K562 (cell line): Measurements from ENCODE around the gene UBXN2A. TPM values are rescaled to one million over a fixed set of nuclear protein-coding genes. Genes with fewer than 3 reads are reported as not detected.

Experiments used
- ARID1B ChIP-seq: fragments of 450-650 bp; IDR thresholded peaks from 2 replicates; pipeline ENCODE4 v1.6.1; 2016; ENCODE audit warnings: antibody characterized with exemption, mild to moderate bottlenecking, inconsistent platforms
- ATF1 ChIP-seq, 2 experiments: fragments of 450-650 bp in 1 of 2; IDR thresholded peaks; 2 replicates each; pipeline ENCODE4 v1.6.1; 2016; ENCODE audit warnings: missing compliant biosample characterization in 1 of 2, missing genetic modification characterization in 1 of 2
- BMI1 ChIP-seq: fragments of 150-350 bp; IDR thresholded peaks from 2 replicates; pipeline ENCODE4 v1.6.1; 2014; ENCODE audit warnings: low read length
- ETS1 ChIP-seq: conservative IDR thresholded peaks from 2 replicates; pipeline ENCODE4 v1.6.1; 2011; ENCODE audit warnings: low read depth, mild to moderate bottlenecking, low read length; ENCODE audit not compliant: control insufficient read depth
- HDGF ChIP-seq: fragments of 450-650 bp; IDR thresholded peaks from 2 replicates; pipeline ENCODE4 v1.6.1; 2016
- NBN ChIP-seq: fragments of 450-650 bp; IDR thresholded peaks from 2 replicates; pipeline ENCODE4 v1.6.1; 2016; ENCODE audit warnings: low read depth, mild to moderate bottlenecking
- NONO ChIP-seq, 2 experiments: fragments of 200-400 bp in 1 of 2; fragments of 450-650 bp in 1 of 2; formaldehyde crosslinking in 1 of 2; IDR thresholded peaks; 2 replicates each; pipeline ENCODE4 v1.6.1; 2017; ENCODE audit warnings: low read depth in 2 of 2, mild to moderate bottlenecking in 2 of 2, moderate library complexity in 2 of 2, low read length in 1 of 2
- POLR2B ChIP-seq: fragments of 450-650 bp; IDR thresholded peaks from 2 replicates; pipeline ENCODE4 v1.6.1; 2018; ENCODE audit warnings: low read depth; ENCODE audit not compliant: partially characterized antibody
- RBFOX2 ChIP-seq: fragments of 200-400 bp; formaldehyde crosslinking; IDR thresholded peaks from 2 replicates; pipeline ENCODE4 v1.6.1; 2017; ENCODE audit warnings: low read depth, mild to moderate bottlenecking, low read length, moderate library complexity
- RUNX1 ChIP-seq: sonication (generic); IDR thresholded peaks from 2 replicates; pipeline ENCODE4 v1.6.1; 2016; ENCODE audit warnings: antibody characterized with exemption, low read depth
- SAFB2 ChIP-seq: fragments of 200-400 bp; formaldehyde crosslinking; IDR thresholded peaks from 2 replicates; pipeline ENCODE4 v1.6.1; 2018; ENCODE audit warnings: borderline replicate concordance, low read length, low read depth, moderate library complexity; ENCODE audit not compliant: severe bottlenecking
- SLC30A9 ChIP-seq: fragments of 250-450 bp; sonication (Bioruptor Pico); IDR thresholded peaks from 2 replicates; pipeline ENCODE4 v1.8.0; 2022; ENCODE audit warnings: mild to moderate bottlenecking, moderate library complexity
- SPI1 ChIP-seq: IDR thresholded peaks from 2 replicates; pipeline ENCODE4 v1.6.1; 2011; ENCODE audit warnings: low read depth, low read length, control low read depth, borderline replicate concordance
- SREBF1 ChIP-seq: fragments of 150-350 bp; IDR thresholded peaks from 2 replicates; pipeline ENCODE4 v1.6.1; 2014; ENCODE audit warnings: antibody characterized with exemption, low read depth, low read length, borderline replicate concordance
- STAT6 ChIP-seq: sonication (generic); formaldehyde crosslinking; IDR thresholded peaks from 2 replicates; pipeline ENCODE4 v1.8.1; 2023; ENCODE audit warnings: mild to moderate bottlenecking, missing genetic modification reagents
- TAL1 ChIP-seq: fragments of 450-650 bp; IDR thresholded peaks from 2 replicates; pipeline ENCODE4 v1.6.1; 2016; ENCODE audit warnings: mild to moderate bottlenecking
- ZBTB1 ChIP-seq: sonication (generic); formaldehyde crosslinking; IDR thresholded peaks from 2 replicates; pipeline ENCODE4 v1.8.1; 2023; ENCODE audit warnings: missing genetic modification reagents, low read depth, mild to moderate bottlenecking, borderline replicate concordance
- ZC3H8 ChIP-seq: fragments of 450-650 bp; IDR thresholded peaks from 2 replicates; pipeline ENCODE4 v1.6.1; 2017
- ZNF133 ChIP-seq: fragments of 250-450 bp; sonication (Bioruptor Pico); IDR thresholded peaks from 2 replicates; pipeline ENCODE4 v1.4.0; 2020; ENCODE audit warnings: mild to moderate bottlenecking
- ZNF143 ChIP-seq: sonication (generic); formaldehyde crosslinking; IDR thresholded peaks from 2 replicates; pipeline ENCODE4 v1.9.0; 2022; ENCODE audit warnings: mild to moderate bottlenecking, missing genetic modification reagents
- ZNF23 ChIP-seq: fragments of 250-450 bp; sonication (Bioruptor Pico); IDR thresholded peaks from 2 replicates; pipeline ENCODE4 v1.4.0; 2020; ENCODE audit warnings: mild to moderate bottlenecking
- ZNF239 ChIP-seq: fragments of 250-450 bp; sonication (Bioruptor Pico); IDR thresholded peaks from 2 replicates; pipeline ENCODE4 v1.4.0; 2020; ENCODE audit warnings: mild to moderate bottlenecking
- ZNF347 ChIP-seq: fragments of 450-650 bp; formaldehyde crosslinking; IDR thresholded peaks from 2 replicates; pipeline ENCODE4 v1.4.0; 2020; ENCODE audit warnings: low read depth, mild to moderate bottlenecking, moderate library complexity
- ZNF354B ChIP-seq: fragments of 250-450 bp; sonication (Bioruptor Pico); IDR thresholded peaks from 2 replicates; pipeline ENCODE4 v1.4.0; 2020
- ZNF644 ChIP-seq: fragments of 200-800 bp; sonication (Bioruptor generic); IDR thresholded peaks from 2 replicates; pipeline ENCODE4 v1.6.1; 2016; ENCODE audit warnings: low read depth, missing genetic modification characterization, missing compliant biosample characterization
- ZNF668 ChIP-seq: fragments of 250-450 bp; sonication (Bioruptor Pico); IDR thresholded peaks from 2 replicates; pipeline ENCODE4 v1.8.0; 2022; ENCODE audit warnings: mild to moderate bottlenecking, inconsistent platforms
- ZNF717 ChIP-seq: fragments of 250-450 bp; sonication (Bioruptor Pico); IDR thresholded peaks from 2 replicates; pipeline ENCODE4 v1.5.0; 2021
- ZNF77 ChIP-seq: fragments of 250-450 bp; sonication (Bioruptor Pico); IDR thresholded peaks from 2 replicates; pipeline ENCODE4 v1.5.0; 2020
- polyA plus RNA-seq, 8 experiments: library from polyadenylated mRNA; depleted of rRNA in 4 of 8; stranded (reverse) in 5 of 8; unstranded in 3 of 8; fragments of >200 nt; fragmentation: Nextera tagmentation in 2 of 8; fragmentation: Illumina TruSeq in 1 of 8; extraction: Ambion mirVana in 2 of 8; extraction: Trizol in 1 of 8; gene quantifications; 2 replicates each; pipeline versions ENCODE4 v1.2.1 to v1.2.3, GENCODE V29; 2011 to 2014; ENCODE audit warnings: inconsistent platforms in 1 of 8, missing spikeins in 1 of 8
- total RNA-seq, 7 experiments: library from RNA; depleted of rRNA in 6 of 7; stranded (reverse); fragments of >200 nt in 6 of 7; fragmentation: Illumina TruSeq in 2 of 7; extraction: Trizol in 2 of 7; gene quantifications; 2 replicates each; pipeline versions ENCODE4 v1.2.1 to v1.2.3, GENCODE V29; 2011 to 2021; ENCODE audit warnings: low replicate concordance in 1 of 7

UBXN2A gene
- total and polyA plus RNA-seq, 9 of the 15 experiments (the other 6 are each of a cell fraction or from before 2014, with no cell fraction given): 3.4 to 25.6 (median 16.0) TPM

GRCh38 chr2:24011250-24012104, 71.2 kb downstream of the UBXN2A start (continued):
- TF ChIP-seq STAT6 (CRISPR knock-in tag) (no peak), ETS1 (0 out of 2 replicates have a peak, but pooled peaks have one; percentile 43), POLR2B (peak; percentile 57), SPI1 (peak; percentile 51; the same call in 1 of the 2 replicates), RBFOX2 (no peak), NONO (IDR thresholded peaks at IDR 0.05; ENCODE audit: low read depth in 2 of 2, low read length in 1 of 2) (peak in 1 of 2 experiments; percentile 88; a peak in 2 of 4 replicates), ARID1B (peak; percentile 99), ZNF133 (CRISPR knock-in tag) (no peak), ZNF23 (CRISPR knock-in tag) (no peak), ZNF77 (CRISPR knock-in tag) (no peak), RUNX1 (peak; percentile 95), SREBF1 (no peak), ZNF239 (CRISPR knock-in tag) (peak; percentile 71), BMI1 (no peak), ZNF143 (CRISPR knock-in tag) (no peak), NBN (peak; percentile 94), ZNF717 (CRISPR knock-in tag) (0 out of 2 replicates have a peak, but pooled peaks have one; percentile 34), ZNF347 (no peak), ZNF668 (CRISPR knock-in tag) (peak; percentile 50; the same call in 1 of the 2 replicates), ZNF354B (CRISPR knock-in tag) (no peak), ATF1 (CRISPR knock-in tag; IDR thresholded peaks at IDR 0.05) (no peak), ATF1 (tag; IDR thresholded peaks at IDR 0.05) (peak; percentile 69), ZNF644 (tag) (peak; percentile 95), SAFB2 (no peak), TAL1 (peak; percentile 99), ZBTB1 (CRISPR knock-in tag) (no peak), ZC3H8 (no peak), HDGF (peak; percentile 79; the same call in 1 of the 2 replicates), SLC30A9 (no peak)
